ENCODE data around the gene EEF1G. TPM values are rescaled to one million over a fixed set of nuclear protein-coding genes. Genes with fewer than 3 reads are reported as not detected.

EEF1G gene
- total RNA-seq, 1 donor from 2014 or later, result 1,061 TPM

DNA sequence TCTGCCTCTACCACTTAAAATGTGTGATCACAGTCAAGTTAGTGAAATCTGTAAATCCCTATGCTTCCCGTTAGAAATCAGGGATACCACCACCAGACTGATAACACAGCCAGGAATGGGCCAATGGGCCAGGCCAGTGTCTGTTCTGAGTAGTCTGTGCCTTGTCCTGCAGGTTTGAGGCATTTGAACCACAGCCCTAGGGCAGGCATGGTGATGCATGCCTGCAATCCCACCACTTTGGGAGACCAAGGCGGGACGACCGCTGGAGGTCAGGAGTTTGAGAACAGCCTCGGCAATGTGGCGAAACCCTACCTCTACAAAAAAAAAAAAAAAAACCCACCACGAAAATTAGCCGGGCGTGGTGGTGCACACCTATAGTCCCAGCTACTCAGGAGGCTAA, 15.0 kb downstream of the EEF1G start:
- intact Hi-C loops (cut with micrococcal nuclease), result loop anchor here (5.0 to 10.0 kb wide), 3 partner anchors 324 to 764 kb away; partner anchors contain the start of genes FEN1, INCENP, SLC3A2 and TMEM258

GRCh38 chr11:62556875-62557631, 16.6 kb downstream of the EEF1G start:
- intact Hi-C loops (cut with micrococcal nuclease), result loop anchor here (1.0 to 10.0 kb wide), 10 partner anchors 11 to 1224 kb away; partner anchors contain the start of genes AHNAK, DDB1, EEF1G and FEN1

- intact Hi-C loops (cut with micrococcal nuclease), result loop anchor here (1.0 to 10.0 kb wide), 7 partner anchors 10 to 1223 kb away; partner anchors contain the start of genes AHNAK, DDB1, FEN1 and INCENP
These were observed 17.4 kb downstream of the EEF1G start for GRCh38 chr11:62556108-62556874.

GRCh38 chr11:62555464-62556107, 18.1 kb downstream of the EEF1G start:
- intact Hi-C loops (cut with micrococcal nuclease), result loop anchor here (1.0 to 10.0 kb wide), 7 partner anchors 9 to 1223 kb away; partner anchors contain the start of genes AHNAK, DDB1, FEN1 and INCENP

GRCh38 chr11:62554387-62555167, 19.1 kb downstream of the EEF1G start:
- intact Hi-C loops (cut with micrococcal nuclease), result loop anchor here (5.0 to 10.0 kb wide), 3 partner anchors 328 to 760 kb away; partner anchors contain the start of genes FEN1, INCENP, SLC3A2 and TMEM258

DNA sequence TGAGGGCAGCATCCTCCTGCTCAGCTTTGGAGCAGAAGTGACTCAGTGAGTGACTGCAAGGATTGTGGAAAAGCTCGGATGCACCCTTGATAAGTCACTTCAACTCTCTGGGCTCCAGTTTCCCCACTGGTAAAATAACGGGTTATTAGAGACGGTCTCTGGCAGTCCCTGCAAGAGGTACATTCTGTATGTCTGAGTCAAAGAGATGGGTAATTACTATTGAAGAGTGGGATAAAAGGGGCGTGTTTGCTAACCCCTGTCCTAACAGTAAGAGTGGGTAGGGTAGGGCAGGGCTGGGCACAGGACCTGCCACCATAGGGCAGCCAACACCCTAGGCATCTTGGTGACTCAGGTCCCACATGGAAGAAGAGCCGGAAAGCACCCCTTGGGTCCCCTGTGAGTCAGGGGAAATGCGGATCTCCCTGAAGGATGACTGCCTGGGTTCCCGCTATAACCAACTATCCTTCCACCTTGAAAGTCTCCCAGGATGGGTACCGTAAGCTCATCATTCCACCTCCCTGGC, 19.8 kb downstream of the EEF1G start:
- intact Hi-C loops (cut with micrococcal nuclease), result loop anchor here (10.0 kb wide), 1 partner anchor 759 kb away; the partner anchor contains the start of genes FEN1 and TMEM258

- intact Hi-C loops (cut with micrococcal nuclease), result loop anchor here (10.0 kb wide), 1 partner anchor 758 kb away; the partner anchor contains the start of genes FEN1 and TMEM258
These were observed 20.4 kb downstream of the EEF1G start for GRCh38 chr11:62553080-62553838.

GRCh38 chr11:62552485-62553079, 21.1 kb downstream of the EEF1G start:
- intact Hi-C loops (cut with micrococcal nuclease), result loop anchor here (10.0 kb wide), 1 partner anchor 758 kb away; the partner anchor contains the start of genes FEN1 and TMEM258

DNA sequence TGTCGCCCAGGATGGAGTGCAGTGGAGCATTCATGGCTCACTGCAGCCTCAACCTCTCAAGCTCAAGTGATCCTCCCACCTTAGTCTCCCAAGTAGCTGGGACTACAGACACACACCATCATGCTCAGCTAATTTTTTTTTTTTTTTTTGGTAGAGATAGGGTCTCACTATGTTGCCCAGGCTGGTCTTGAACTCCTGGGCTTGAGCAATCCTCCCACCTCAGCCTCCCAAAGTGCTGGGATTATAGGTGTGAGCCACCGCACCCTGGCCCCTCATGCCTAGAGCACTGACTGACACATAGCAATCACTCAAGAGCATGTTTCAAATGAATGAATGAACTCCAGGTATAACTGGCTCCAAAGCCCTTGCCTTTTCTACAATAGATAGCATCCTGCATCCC, 23.2 kb downstream of the EEF1G start:
- intact Hi-C loops (cut with micrococcal nuclease), result loop anchor here (10.0 kb wide), 1 partner anchor 756 kb away; the partner anchor contains the start of genes FEN1 and TMEM258

- intact Hi-C loops (cut with micrococcal nuclease), result no loop called here
These were observed 25.0 kb downstream of the EEF1G start for GRCh38 chr11:62548545-62549335.

DNA sequence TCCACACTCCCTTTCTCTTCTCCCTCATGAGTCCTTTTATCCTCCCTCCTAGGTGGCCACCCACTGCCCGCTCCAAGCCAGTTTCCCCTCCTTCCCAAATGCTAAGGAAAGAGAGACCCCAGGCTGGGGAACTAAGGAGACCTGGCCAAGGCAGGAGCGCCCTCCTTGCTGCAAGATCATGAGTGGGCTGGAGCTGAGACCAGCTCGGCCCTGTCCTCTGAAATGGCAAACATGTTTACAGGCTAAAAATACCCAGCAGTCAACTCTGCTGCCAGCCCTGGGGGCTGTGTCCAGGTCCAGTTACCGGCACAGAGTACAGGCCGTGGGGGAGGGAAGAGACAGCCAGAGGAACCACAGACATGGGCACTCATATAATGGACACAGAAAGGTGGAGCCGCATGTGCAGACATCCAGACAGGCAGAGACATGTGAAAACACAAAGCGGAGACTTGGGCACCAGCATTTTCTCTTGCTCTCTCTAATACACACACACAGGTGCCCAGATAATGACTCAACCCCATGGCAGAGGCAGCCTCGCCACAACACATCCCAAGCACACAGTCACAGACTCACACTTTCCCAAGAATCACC, 25.9 kb downstream of the EEF1G start:
- intact Hi-C loops (cut with micrococcal nuclease), result no loop called here

- intact Hi-C loops (cut with micrococcal nuclease), result loop anchor here (1.0 kb wide), 1 partner anchor 9 kb away; no protein-coding TSS in a partner anchor
These were observed 26.6 kb downstream of the EEF1G start for GRCh38 chr11:62546929-62547625.

GRCh38 chr11:62546244-62546928, 27.3 kb downstream of the EEF1G start, which contains the start of gene AHNAK:
Gene AHNAK (minus strand): TSS chr11:62546806. CDS start chr11:62536098, 10,708 bp downstream.
- intact Hi-C loops (cut with micrococcal nuclease), result loop anchor here (1.0 kb wide), 1 partner anchor 10 kb away; no protein-coding TSS in a partner anchor

GRCh38 chr11:62545437-62546243, 28.1 kb downstream of the EEF1G start:
- intact Hi-C loops (cut with micrococcal nuclease), result loop anchor here (1.0 kb wide), 2 partner anchors 11 to 46 kb away; partner anchors contain the start of gene TUT1

Measured in T-helper 1 cell treated with Interleukin-12 subunit alpha and Interleukin-12 subunit beta and Interleukin-4 antibody, amounts not matched to agents 30 ng/mL and 1 ng/mL, for 36 hours (primary cell).